HG02678 (cell line): ENCODE results near the gene SLC8A1.

Experiments
- ATAC-seq: cut with Tn5 transposase; IDR thresholded peaks from one replicate; pipeline ENCODE4 v1.9.1; 2021; ENCODE audit warnings: mild to moderate bottlenecking, moderate library complexity; ENCODE audit not compliant: unreplicated experiment

SLC8A1 gene

DNA sequence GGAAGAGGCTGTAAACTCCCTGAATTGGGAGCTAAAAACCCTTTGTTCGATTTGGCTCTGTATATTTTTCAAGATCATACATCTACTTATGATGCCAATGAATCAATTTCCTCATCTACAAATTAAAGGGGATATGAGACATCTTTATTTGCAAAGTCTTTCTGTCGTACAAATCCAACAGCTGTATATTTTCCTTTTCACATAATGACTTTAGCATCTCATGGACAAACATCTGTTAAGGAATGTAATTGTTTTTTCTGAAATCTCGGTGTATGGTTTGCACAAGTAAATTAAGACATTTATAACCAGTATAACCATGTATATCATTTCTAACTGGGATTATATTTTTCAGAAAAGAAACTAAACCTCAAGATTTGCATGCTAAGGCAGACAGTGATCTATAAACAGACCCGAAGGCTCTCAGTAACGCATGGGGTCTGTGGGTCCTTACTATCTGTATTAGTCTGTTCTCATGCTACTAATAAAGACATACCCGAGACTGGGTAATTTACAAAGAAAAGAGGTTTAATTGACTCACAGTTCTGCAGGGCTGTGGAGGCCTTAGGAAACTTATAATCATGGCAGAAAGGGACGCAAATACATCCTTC is 130.8 kb downstream of the SLC8A1 start:
- no peak for ATAC-seq

DNA sequence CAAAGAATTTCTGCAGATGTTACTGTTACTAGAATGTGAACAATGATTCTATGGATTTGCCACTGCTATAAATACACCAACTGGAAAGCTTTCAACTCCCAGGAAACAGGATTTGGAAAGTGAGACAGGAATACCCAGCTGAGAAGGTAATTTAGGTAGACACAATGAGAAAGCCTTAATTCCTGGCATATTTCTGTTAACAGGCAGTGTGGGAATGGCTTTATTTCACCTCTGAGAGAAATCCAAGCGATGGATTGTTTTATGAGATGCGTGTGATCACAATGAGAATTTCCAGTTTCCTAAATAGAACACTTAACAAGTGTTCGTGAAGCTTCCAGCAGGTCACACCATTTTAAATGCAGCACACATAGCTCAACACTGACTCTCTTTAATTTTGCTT is 133.0 kb downstream of the SLC8A1 start:
- ATAC-seq, result no peak

DNA sequence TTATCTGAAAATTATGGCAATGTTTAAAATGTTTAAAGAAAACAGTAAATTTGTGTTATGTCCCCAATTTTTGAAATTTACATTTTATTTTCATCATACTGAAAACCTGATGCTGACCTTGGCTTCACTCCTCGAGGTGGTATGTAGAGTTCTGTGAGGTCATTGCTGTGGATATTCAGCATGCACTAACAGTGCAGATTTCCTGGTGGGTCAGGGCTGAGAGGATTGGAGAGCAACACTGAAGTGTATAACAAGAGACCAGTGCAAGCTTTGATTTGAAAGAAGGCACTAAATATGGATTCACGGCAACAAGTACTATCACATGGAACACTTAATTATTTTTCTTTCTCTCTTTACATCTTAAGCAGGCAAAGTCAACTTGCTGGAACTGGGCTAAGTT is 134.1 kb downstream of the SLC8A1 start:
- no peak for ATAC-seq

DNA sequence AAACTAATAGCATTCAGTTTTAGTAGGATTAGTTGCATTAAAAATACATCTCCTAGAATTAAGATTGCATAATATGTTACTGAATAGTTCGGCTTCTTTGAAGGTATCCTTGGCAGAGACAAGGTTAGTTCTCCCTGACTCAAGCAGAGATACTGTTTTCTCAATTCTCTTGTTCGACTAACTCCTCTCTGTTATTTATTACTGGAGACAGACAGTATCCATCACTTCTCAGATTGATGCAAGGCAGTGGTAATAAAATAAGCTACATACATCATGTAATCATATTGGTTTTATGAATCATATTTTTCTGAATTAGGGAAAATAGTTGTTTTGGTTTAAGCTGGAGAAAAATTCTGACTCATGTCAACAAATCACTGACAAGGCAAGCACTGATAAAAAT is 134.8 kb downstream of the SLC8A1 start:
- no peak for ATAC-seq

DNA sequence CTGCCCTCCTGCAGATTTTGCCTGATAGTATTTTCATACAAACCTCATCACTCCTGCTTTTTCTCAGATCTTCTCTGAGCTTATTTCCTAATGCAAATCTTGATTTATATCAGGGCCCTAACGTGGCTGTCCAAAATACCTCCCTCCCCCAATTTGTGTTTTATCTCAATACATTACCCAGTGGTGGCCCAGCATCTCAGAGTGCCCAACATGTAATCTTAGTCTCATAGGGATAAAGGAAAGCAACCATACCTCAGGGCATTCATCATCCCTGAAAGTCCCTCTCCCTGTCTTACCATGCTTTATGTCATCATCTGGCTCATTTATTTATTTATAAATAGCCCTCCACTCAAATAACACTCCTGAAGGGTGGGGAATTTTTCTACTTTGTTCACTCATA is 135.3 kb downstream of the SLC8A1 start:
- no peak for ATAC-seq

DNA sequence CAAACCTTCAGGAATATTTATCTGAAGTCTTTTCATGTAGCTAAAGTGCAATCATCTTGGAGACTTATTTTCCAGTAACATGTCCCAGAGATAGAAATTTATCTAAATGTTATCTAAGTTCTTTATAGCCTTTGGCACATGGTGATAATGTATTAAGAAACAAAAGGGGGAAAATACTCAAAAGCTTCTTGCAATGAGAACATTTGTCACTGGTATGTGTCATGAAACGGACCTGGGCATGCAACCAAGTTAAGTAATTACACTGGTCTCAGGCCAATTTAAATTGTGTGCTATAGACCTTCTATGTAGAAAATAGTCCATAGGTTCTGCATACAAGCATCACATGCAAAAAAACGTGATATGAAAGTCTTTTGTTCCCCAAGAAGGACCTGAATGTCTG is 136.2 kb downstream of the SLC8A1 start:
- ATAC-seq, result no peak

DNA sequence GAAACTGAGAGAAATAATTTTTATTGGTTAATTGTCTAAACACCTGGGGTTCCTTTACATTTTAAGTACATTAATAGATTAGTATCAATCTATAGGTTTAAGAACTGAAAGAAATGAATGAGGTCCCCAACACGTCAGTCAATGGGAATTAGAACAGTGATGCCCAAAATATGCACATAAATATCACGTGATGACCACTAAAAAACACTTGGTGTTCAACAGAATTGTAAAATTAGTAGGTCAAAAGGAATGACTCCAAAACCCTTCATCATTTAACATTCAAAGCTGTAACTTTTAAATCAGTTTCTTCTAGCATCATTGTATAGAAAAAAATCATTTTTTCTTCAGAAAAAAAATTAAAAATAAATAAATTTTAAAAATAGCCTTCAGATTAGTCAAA is 140.9 kb downstream of the SLC8A1 start:
- no peak for ATAC-seq

DNA sequence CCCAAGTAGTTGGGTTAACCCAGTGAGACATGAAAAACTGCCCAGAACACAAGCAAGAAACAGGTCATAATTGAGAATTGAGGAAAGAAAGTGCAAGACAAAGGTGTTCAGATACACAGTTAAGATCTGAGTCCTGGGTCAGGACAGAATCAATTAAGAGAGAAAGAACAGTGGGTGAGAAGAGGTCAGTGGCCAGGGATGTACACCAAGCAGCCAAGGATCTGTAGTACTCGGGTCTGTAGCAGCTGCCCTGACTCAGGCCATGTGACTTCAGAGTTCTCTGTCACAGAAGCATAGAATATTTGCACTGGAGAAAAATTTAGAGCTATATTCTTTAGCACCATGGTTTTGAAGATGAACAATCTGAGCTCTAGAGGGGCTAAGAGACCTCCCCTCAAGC is 141.6 kb downstream of the SLC8A1 start:
- no peak for ATAC-seq

DNA sequence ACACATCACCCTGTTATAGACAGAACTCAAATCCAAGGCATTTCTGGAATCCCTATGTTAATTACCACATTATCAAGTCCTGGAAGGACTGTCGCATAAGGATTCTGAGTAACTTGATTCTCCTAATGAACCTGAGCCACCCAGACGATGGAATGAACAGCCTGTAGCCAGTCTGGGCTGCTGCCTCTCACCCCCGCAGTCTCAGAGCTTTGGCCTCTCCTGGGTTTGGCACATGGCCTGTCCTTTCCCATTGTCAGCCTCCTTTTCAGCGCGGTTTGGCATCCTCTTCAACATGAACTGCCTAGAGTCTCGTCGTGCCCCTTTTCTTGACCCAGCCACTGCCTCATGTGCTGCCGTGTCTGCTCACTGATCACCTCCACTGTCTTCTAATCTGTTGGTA is 147.6 kb downstream of the SLC8A1 start:
- ATAC-seq, result no peak

DNA sequence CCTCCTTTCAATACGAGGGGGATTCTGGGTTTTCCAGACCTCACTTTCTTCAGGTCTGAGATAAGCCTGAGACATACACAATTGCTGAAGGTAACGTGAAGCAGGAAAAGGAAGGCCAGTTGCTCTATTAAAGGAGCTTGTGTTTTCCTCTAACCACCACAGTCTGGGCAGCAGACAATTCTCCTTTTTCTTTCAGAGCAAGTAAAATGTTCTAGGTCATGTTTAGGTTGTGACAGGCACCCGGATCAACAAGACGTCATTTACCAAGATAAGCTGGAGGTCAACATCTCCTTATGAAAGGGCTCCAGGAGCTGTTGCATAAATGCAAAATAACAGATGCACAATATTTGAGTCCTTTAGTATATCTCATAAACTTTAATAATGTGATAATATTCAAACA is 148.1 kb downstream of the SLC8A1 start:
- no peak for ATAC-seq

DNA sequence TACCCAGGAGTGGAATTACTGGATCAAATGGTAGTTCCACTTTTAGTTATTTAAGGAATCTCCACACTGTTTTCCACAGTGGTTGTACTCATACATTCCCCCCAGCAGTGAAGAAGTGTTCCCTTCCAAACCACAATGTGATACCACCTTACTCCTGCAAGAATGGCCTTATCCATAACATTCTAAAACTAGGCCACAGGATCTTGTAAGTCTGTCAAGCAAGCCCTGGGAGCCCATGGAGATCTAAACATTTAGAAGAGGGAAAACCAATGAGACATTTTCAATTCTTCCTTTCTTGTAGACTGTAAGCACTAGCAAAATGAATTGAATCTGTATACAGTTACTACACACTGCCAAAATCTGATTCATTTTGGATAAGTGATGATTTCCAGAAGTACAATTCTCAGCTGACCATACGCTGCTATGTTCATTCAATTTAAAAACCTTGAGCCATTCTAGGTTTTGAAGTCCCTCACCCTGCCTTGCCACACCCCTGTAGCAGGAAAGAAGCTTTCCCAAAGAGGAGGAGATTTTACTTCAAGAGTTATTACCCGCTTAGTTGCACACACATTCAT is 149.1 kb downstream of the SLC8A1 start:
- no peak for ATAC-seq

DNA sequence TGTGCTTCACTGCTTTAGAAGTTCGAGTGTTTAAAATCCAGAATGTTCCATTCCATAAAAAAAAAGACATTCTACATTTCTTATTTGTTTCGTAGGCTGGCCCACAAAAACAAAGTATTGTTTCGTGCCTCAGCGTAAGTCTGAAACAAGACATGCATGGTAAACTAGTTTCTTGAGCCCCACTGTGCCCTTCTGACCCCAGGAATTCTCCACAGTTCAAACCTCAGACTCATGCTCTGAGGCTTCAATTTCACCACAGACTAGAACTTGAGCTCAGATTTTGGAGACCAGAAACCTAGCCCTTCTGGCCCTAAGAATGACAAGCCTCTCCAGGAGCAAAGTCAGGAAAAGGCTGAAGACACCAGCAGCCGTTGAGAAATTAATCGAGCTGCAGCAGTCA is 151.5 kb downstream of the SLC8A1 start:
- no peak for ATAC-seq

DNA sequence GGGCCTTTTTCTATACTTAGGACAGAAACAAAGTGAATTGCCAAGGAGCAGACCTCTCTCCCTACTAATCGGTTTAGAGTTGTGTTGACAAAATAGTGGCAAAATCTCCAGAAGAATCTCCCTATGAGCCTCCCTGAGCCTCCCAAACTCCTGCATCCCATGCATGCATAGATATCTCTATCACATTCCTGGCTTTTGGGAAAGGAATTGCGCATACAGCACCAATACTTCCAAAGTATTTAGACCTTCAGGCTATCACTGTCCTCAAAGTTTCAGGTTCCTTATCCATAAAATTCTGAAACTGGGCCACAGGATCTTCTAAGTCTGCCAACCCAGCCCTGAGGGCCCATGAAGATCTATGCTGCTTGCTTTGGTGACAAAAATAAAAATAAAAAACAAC is 152.1 kb downstream of the SLC8A1 start:
- ATAC-seq, result no peak

DNA sequence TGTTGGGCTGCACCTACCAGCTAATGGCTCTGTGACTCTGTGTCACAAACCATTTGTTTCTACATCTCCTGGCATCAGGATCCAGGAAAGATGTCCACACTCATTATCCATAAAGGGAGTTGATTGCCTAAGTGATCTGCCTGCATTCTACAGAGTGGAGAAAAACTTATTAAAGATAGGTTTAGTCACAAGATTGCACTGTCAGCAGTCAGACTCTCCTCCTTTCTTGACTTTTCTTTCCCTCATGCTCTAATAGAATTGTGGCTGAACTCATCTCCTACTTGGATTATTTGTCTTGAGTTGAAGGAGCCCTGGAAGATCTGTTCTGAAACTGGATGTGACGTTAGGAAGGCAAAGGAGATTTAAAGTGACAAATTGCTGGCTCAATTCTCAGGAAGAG is 152.7 kb downstream of the SLC8A1 start:
- no peak for ATAC-seq

DNA sequence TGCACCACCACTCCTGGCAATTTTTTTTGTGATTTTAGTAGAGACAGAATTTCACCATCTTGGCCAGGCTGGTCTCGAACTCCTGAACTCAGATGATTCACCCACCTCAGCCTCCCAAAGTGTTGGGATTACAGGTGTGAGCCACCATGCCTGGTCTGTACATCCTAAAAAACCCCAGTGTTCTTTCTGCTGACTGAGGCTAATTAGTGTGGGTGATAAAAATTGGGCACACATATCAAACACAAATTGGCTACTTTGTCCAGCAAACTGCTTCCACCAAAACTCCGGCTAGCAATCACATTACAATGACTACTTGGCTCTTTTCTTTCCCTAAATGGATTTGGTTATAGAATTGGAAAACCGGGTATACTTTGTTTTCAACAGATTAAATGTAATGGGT is 153.9 kb downstream of the SLC8A1 start:
- no peak for ATAC-seq

DNA sequence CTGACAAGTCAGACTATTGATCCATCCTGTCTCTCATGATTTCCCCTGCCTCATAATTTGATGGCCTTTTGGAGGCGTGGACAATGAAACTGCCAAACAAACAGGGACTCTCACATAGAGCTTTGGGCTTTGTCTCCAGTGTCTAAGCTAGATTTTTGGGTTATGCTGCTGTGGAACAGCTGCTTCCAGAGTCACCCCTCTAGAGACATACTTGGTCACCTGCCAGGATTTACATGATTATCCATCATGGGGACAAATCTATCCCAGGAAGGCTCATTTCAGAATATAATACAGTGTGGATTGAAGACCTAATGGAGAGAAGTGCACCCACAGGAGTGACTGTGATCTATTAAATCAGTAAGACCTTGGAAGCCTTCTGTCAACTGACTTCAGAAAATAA is 159.6 kb downstream of the SLC8A1 start:
- ATAC-seq, result no peak

DNA sequence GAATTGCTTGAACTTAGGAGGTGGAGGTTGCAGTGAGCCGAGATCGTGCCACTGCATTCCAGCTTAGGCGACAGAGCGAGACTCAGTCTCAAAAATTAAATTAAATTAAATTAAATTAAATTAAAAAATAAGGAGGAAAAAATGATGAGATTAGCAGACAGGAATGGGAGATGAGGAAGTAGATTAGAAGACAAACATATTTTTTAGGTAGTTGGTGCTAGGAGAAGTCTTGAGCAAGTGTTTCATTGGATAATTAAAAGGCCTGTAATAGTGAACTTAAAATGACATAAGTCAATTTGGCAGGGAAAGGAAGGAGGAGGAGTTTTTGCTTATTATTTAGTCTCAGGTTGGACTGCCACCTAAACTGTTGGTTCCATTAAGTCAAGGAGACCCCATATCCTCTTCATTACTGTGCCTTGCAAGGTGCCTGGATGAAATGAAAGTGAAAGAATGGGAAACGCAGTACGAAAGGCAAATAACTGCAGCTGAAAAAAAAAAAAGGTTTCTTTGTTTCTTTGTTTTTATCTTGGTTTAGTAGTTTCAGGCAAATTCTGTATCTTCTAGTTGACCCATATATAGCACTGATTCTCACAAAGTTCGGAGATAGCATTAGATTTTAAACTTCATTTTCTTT is 162.0 kb downstream of the SLC8A1 start:
- no peak for ATAC-seq

DNA sequence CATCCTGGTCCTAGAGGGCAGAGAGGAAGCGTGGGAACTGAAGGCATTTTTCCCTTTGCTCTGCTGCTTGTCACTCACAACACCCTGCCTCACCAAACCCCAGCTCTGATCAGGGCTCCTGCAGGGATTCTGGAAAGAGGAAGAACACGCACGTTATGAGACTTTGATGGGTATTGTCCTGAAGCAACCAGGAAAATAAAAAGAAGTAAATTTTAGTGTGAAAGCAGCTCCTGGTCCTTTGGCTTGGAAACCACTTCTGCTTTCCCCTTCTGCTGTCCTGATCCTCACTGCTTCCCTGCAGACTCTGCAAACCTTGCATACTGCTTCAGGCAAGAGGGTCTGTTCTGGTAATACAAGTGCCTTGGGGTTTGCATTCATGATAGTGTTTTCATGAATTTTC is 164.1 kb downstream of the SLC8A1 start:
- ATAC-seq, result no peak

DNA sequence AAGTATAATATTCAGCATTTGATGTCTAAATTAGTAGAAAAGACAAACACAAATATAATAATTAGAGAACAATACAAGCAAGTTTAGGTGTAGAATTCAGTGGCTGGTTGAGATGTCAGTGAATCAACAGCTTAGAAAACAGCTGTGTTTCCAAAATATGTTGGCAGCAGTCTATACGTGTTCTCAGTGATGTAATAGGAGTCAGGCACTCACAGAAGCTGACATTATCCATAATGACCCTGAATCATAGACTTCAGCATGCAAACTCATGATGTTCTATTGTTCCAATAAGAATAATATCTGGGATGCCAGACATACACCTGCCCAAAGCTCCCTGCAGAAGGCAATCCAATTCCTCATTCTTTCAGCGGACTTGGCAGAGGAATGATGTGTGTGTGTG is 164.7 kb downstream of the SLC8A1 start:
- ATAC-seq, result no peak

DNA sequence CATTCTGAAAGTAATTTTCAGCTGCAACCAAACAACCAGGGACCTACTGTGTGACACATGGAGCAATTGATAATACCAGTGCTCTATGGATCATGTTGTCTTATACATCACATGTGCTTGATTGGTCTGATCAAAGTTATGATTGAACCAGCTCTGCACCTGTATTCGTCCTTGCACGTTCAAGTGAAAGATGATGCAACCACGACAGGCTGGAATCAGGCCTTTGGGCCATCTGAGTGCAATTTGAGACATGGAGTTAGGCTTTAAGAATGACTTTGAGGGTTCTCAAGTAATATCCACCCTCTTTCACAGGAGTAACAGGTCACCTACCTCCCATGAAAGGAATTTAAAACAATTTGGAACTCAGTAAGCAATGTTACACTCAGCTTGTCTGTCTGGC is 165.2 kb downstream of the SLC8A1 start:
- ATAC-seq, result no peak

DNA sequence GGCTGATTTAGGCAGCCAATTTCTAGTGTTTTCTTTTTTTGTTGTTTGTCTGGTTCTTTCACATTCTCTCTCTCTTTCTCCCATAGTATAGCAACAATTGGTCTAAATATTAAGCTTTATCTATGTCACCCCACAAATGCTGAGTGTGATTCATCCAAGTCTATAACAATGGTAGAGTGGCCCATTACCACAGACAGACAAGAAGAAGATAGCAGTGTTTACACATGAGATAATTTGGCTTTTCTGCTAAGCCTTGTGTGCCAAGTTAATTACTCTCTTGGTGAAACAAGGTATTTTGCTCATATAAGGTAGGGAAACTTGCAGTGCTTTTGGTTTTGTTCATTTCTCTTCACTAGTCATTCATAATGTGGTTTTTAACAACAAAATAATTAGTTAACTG is 166.5 kb downstream of the SLC8A1 start:
- no peak for ATAC-seq

DNA sequence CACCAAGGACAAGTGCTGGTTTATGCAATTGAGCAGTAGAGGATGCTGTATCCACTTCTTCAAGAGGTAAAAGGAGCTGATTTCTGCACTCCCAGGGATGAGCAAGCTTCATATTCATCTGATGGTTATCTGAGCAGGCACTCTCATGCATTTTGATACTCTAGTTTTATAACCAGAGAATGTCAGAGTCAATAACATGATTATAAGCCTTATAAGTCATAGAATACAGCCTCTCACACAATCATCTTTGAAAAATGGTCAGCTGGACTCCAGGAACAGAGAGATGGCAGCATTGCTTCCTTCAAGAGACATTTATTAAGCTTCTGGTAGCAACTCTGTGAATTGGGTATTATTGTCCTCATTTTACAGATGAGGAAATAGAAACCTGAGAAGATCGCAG is 167.1 kb downstream of the SLC8A1 start:
- ATAC-seq, result no peak
